Stimulated activated naive B cell treated with anti-CD40 and anti-IgM and Interleukin-4, amounts not matched to agents 10 μg/mL and 1 μg/mL and 100 μg/mL, for 72 hours (primary cell): ENCODE data around the gene COA5.

Experiments
- ATAC-seq, 2 donors: fragments of 150-1000 bp; cut with Tn5 transposase; replicated peaks; 2 replicates each; pipeline ENCODE4 v1.10.0; 2021; ENCODE audit warnings: moderate library complexity in 1 of 2
- DNase-seq: peaks from one replicate; pipeline ENCODE4 v3.0.0; 2021
- H3K27ac Mint-ChIP-seq: one replicate; pipeline ENCODE4 v1.8.0; 2022; ENCODE audit warnings: mild to moderate bottlenecking, mixed read lengths
- H3K27me3 Mint-ChIP-seq, 2 donors: one replicate each; pipeline ENCODE4 v1.8.0; 2022; ENCODE audit warnings: mixed read lengths in 2 of 2
- H3K36me3 Mint-ChIP-seq, 2 donors: one replicate each; pipeline ENCODE4 v1.8.0; 2022; ENCODE audit warnings: mixed read lengths in 2 of 2, mild to moderate bottlenecking in 1 of 2
- H3K4me1 Mint-ChIP-seq, 2 donors: one replicate each; pipeline ENCODE4 v1.8.0; 2022; ENCODE audit warnings: mixed read lengths in 2 of 2, mild to moderate bottlenecking in 1 of 2
- H3K4me3 Mint-ChIP-seq, 2 donors: one replicate each; pipeline ENCODE4 v1.8.0; 2022; ENCODE audit warnings: mild to moderate bottlenecking in 2 of 2, mixed read lengths in 2 of 2, moderate library complexity in 1 of 2
- H3K9me3 Mint-ChIP-seq, 2 donors: one replicate each; pipeline ENCODE4 v1.8.0; 2022; ENCODE audit warnings: mixed read lengths in 2 of 2, mild to moderate bottlenecking in 1 of 2

The COA5 gene

DNA sequence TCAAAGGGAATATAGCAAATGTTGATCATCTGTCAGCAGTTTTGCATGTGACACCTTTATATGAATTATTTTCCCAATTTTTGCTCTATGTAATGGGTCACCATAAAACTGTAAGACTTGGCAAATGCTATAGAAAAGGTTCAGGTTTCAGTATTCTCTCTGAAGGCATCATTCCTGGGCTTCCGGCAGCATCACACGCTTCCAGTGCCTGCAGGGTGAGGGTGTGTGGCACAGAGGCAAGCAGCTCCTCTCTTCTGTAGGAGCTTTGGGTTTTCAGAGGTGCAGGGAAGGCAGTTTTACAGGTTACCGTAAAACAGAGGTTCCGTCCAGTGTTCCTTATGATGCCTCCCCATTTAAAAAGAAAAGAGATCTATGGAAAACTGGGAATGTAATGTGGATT is 18.8 kb downstream of the COA5 start:
- Mint-ChIP-seq H3K4me3 (no peak overlapping the region), H3K36me3 (peaks cover 18 to 40% of the 10 kb centered on the region in 2 donors), H3K9me3 (peaks cover 5 to 6% of the 10 kb centered on the region in 2 donors), H3K4me1 (no peaks in the 10 kb centered on the region), H3K27ac (no peak overlapping the region), H3K27me3 (no peaks in the 10 kb centered on the region)
- DNase-seq, result no peak
- ATAC-seq, result no peak

DNA sequence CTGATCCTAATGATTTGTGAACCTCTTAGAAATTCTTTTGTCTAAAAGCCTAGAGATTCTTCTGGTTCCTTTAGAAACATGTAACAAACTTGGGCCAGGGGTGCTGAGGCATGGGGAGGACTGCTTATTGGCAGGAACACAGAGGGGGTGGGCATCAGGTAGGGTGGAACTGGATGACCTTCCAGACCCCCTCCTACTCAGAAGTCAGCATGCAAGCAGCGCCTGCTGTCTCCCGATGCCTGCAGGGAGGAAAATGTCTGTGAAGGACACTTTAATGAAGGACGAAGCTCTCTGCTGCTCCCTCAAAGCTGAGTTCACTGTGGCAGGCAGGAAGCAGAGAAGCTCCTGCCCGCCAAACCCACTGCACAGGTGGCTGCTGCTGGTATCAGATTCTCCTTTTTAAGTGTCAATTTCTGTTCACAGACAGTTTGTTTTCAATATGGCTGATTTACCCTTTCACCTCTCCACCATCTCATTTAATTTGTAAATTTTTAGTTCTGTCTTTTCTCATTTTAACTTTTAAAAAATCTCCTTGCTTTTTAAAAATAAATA is 19.4 kb downstream of the COA5 start:
- DNase-seq (no peak), ATAC-seq (no peak)
- H3K4me3 Mint-ChIP-seq, result no peak overlapping the region
- no peaks in the 10 kb centered on the region for H3K4me1 Mint-ChIP-seq
- H3K27me3 Mint-ChIP-seq, result no peaks in the 10 kb centered on the region
- peak overlapping the region; percentile 17 for H3K27ac Mint-ChIP-seq
- H3K9me3 Mint-ChIP-seq, result peaks cover 4% of the 10 kb centered on the region in 2 donors
- peaks cover 17 to 42% of the 10 kb centered on the region in 2 donors for H3K36me3 Mint-ChIP-seq

DNA sequence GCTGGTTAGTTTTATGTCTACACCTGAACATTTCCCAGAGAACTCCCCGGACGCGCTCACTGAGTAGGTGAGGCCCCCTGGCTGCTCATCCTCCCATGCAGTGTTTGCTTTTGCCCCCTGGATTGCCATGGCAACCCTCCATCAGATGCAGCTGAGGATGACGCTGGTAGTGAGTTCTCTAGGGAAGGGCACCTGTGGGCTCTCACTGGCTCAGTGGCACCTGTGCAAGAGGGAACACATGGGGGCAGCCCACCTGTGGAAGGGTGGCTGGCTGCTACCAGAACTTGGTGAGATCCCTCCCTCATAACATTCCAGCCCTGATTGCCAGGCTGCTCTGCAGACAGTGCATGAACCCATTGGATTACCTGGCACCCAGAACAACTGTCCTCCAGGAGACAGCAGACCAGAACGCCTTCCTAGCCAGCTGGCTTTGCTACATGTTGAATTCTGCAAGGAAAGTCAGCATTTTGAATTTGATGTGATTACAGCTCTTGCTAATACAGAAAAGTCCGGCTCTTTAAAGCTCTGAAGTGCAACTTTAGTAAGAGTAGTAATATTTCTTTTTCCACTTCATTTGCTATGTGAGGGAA is 21.7 kb downstream of the COA5 start:
- H3K9me3 Mint-ChIP-seq, result no peaks in the 10 kb centered on the region
- DNase-seq, result no peak
- peaks cover 16 to 43% of the 10 kb centered on the region in 2 donors for H3K36me3 Mint-ChIP-seq
- H3K4me1 Mint-ChIP-seq, result peaks cover 0 to under 1% of the 10 kb centered on the region in 2 donors
- no peaks in the 10 kb centered on the region for H3K27me3 Mint-ChIP-seq
- H3K27ac Mint-ChIP-seq, result no peak overlapping the region
- no peak for ATAC-seq
- H3K4me3 Mint-ChIP-seq, result no peak overlapping the region

DNA sequence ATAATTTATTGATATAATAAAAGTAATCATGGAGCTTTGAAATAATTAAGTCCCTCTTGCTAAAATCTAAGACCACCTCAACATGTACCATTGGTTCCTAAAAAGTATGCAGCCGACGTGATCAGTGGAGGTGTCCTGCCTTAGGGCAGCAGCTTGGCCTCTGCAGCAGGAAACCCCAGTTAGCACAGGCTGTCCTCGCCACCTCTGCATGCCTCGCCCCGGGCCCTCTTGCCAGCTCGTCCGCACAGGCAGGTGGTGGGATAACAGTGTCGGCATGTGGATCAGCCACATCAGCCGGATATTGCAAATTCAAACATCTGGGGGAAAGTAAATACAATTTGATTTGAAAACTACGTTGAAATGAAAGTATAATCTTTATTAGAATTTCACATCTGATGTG is 22.9 kb downstream of the COA5 start:
- peaks cover 12 to 31% of the 10 kb centered on the region in 2 donors for H3K36me3 Mint-ChIP-seq
- peaks cover 7 to 13% of the 10 kb centered on the region in 2 donors for H3K4me1 Mint-ChIP-seq
- no peak overlapping the region for H3K27ac Mint-ChIP-seq
- DNase-seq, result no peak
- no peak overlapping the region for H3K4me3 Mint-ChIP-seq
- H3K9me3 Mint-ChIP-seq, result no peaks in the 10 kb centered on the region
- H3K27me3 Mint-ChIP-seq, result no peaks in the 10 kb centered on the region
- ATAC-seq, result no peak

DNA sequence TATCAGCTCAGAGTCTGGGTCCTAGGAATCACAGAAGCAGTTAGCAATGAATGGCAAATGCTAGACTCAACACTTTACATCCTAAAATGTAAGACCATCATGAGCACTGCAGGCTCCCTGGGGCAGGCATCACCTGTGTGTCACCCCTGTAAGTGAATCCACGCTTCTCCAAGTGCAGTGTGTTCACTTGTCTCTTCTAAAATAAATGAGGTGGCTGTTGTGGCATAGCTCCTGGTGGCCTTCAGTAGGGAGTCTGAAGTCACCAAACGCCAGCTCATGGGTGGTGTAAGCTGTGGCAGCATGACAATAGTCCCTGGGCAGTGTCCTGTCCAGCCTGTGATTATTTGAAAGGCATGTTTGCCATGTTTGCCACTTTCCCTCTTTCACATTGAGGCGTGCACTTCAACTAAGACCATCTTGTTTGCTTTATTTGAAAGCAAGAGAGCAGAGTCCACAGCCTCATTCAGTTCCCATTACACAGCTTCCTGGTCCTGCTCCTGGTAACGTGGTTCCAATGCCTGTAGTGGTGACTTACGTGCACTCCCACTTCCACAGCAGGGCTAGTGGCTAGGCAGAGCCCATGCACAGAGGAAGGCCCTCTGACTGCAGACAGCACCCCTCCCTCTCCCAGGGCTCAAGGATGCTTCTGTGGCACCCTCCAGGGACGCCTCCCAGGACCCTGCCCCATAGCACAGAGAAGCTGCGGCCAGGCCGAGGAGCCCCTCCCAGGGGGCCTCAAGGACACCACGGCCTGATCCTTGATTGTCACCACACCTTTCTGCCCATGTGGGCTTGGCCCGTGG is 24.3 kb downstream of the COA5 start:
- peaks cover 7 to 14% of the 10 kb centered on the region in 2 donors for H3K4me1 Mint-ChIP-seq
- H3K27me3 Mint-ChIP-seq, result no peaks in the 10 kb centered on the region
- peaks cover 12 to 36% of the 10 kb centered on the region in 2 donors for H3K36me3 Mint-ChIP-seq
- no peak for ATAC-seq
- H3K4me3 Mint-ChIP-seq, result no peak overlapping the region
- no peak for DNase-seq
- no peak overlapping the region for H3K27ac Mint-ChIP-seq
- H3K9me3 Mint-ChIP-seq, result no peaks in the 10 kb centered on the region

DNA sequence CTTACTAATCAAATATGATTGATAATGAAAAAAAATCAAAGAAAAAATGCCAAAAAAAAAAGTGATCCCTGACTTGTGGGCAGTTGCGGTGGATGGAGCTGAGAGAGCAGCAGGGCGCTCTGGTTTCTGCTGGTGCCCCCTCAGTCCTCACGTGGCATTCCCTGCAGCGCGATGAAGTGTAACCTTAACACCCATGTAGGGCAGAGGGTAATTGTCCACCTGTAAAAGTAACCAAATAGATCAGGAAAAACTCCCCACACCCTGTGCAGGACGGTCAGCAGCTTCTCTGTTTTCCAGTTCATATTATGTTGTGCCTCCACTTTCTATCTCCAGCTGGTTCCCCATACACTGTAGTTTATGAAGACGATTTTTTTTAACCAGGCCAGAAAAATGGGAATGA is 25.0 kb downstream of the COA5 start:
- H3K9me3 Mint-ChIP-seq, result no peaks in the 10 kb centered on the region
- peaks cover 12 to 41% of the 10 kb centered on the region in 2 donors for H3K36me3 Mint-ChIP-seq
- H3K27ac Mint-ChIP-seq, result no peak overlapping the region
- H3K4me3 Mint-ChIP-seq, result no peak overlapping the region
- H3K27me3 Mint-ChIP-seq, result no peaks in the 10 kb centered on the region
- H3K4me1 Mint-ChIP-seq, result peaks cover 7 to 14% of the 10 kb centered on the region in 2 donors
- ATAC-seq (no peak), DNase-seq (no peak)

DNA sequence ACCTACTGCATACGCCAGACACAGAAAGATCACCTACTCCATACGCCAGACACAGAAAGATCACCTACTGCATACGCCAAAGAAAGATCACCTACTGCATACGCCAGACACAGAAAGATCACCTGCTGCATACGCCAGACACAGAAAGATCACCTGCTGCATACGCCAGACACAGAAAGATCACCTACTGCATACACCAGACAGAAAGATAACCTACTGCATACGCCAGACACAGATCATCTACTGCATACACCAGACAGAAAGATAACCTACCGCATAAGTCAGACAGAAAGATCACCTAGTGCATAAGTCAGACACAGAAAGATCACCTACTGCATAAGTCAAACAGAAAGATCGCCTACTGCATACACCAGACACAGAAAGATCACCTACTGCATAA is 25.8 kb downstream of the COA5 start:
- H3K4me3 Mint-ChIP-seq, result no peak overlapping the region
- ATAC-seq (no peak), DNase-seq (no peak)
- H3K36me3 Mint-ChIP-seq, result peaks cover 17 to 49% of the 10 kb centered on the region in 2 donors
- no peaks in the 10 kb centered on the region for H3K27me3 Mint-ChIP-seq
- peaks cover 7 to 14% of the 10 kb centered on the region in 2 donors for H3K4me1 Mint-ChIP-seq
- no peaks in the 10 kb centered on the region for H3K9me3 Mint-ChIP-seq
- no peak overlapping the region for H3K27ac Mint-ChIP-seq

DNA sequence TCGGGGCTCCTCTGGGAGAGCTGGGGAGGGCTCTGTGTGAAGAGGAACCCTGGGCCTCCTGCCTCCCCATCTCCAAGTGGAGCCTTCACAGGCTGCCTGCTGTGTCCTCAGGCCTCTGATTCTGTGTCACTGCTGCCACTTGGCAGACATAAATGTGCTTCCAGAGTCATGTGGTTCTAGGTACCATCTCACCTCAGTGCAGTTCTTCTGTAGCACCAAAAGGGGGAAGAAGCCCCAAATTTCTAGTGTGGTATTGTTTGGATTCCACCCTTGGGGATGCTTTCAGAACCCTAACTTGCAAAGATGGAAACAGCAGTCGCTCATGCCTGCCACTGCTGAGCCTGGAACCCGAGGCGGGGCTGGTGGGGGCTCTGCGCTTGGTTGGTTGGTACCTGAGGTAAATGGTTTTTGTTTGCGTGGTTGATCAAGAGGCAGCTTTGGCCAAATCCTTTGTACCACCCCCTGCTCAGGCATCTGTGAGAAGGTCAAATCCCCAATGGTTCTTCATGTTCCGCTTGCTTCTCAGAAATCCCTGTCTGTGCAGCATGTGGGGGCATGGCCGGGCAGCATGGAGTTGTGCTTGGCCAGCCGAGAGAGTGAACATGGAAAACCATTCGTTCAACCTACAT is 27.5 kb downstream of the COA5 start:
- no peaks in the 10 kb centered on the region for H3K27me3 Mint-ChIP-seq
- no peak overlapping the region for H3K4me3 Mint-ChIP-seq
- no peaks in the 10 kb centered on the region for H3K9me3 Mint-ChIP-seq
- ATAC-seq (peak; percentile 53 to 68), DNase-seq (no peak)
- H3K36me3 Mint-ChIP-seq, result peaks cover 17 to 53% of the 10 kb centered on the region in 2 donors
- H3K4me1 Mint-ChIP-seq, result peaks cover 7 to 14% of the 10 kb centered on the region in 2 donors
- H3K27ac Mint-ChIP-seq, result no peak overlapping the region

DNA sequence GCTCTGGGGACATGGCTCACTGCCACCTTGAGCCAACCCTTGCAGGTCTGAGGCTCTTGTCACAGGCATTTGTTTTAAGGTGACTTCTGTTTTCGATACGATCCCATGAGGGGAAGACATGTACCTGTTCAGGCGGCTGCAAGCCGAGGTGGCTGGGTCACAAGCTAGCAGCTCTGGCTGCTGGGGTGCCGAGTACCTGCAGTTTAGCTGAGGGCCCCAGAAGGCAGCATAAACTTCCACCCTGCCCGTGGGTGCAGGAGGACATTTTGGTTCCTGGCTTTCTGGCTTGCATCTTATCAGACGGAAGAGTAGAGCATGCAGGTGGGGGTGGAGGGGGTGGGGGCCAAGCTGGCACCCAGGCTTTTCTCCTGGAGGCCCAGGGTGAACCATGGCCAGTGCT is 28.4 kb downstream of the COA5 start:
- Mint-ChIP-seq H3K4me1 (peaks cover 7 to 14% of the 10 kb centered on the region in 2 donors), H3K27ac (no peak overlapping the region), H3K36me3 (peaks cover 17 to 53% of the 10 kb centered on the region in 2 donors), H3K9me3 (no peaks in the 10 kb centered on the region), H3K4me3 (no peak overlapping the region), H3K27me3 (no peaks in the 10 kb centered on the region)
- ATAC-seq (no peak), DNase-seq (no peak)

DNA sequence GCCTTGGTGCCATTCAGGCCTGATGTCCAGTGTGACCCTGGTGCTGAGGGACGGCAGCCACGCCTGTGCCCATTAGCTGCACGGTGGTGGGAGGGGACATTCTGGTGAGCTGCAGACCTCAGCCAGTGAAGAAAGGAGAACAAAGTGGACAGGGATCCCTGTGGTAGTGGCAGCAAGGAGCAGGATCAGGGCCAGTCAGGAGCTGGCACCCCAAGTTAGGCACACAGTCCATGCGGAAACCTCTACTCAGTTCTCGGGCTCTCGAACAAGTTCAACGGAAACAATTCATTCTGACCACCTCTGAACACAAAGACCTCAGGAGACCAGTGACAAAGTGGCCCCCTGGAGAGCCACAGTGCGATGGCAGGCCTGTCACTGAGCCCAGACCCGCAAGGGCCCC is 30.1 kb downstream of the COA5 start:
- Mint-ChIP-seq H3K4me3 (no peak overlapping the region), H3K36me3 (peaks cover 22 to 50% of the 10 kb centered on the region in 2 donors)

DNA sequence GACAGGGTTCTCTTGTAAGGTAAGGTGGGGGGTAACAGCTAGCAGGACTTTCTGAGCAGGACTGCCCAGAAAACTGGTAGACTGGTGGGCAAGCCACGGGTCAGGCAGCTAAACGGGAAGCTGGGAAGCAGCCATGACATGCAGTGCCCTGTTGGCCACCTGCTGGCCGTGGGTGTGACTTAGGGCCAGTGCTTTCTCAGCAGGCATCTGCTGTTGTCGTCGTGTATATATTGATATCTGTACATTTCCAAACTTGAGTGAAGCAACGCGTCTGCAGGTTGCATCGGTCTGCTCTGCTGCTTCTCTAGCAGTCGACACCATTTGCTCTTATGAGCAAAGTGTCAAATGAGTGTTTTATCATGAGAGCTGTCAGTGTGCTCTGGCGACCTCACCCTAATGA is 31.0 kb downstream of the COA5 start:
- H3K36me3 Mint-ChIP-seq, result peaks cover 20 to 51% of the 10 kb centered on the region in 2 donors
- no peak overlapping the region for H3K27ac Mint-ChIP-seq
- no peak overlapping the region for H3K4me3 Mint-ChIP-seq

More for the DNA sequence above, 30.1 kb downstream of the COA5 start:
- Mint-ChIP-seq H3K9me3 (no peaks in the 10 kb centered on the region), H3K4me1 (peaks cover 7 to 14% of the 10 kb centered on the region in 2 donors), H3K27me3 (no peaks in the 10 kb centered on the region), H3K27ac (no peak overlapping the region)
- no peak for ATAC-seq
- no peak for DNase-seq

DNA sequence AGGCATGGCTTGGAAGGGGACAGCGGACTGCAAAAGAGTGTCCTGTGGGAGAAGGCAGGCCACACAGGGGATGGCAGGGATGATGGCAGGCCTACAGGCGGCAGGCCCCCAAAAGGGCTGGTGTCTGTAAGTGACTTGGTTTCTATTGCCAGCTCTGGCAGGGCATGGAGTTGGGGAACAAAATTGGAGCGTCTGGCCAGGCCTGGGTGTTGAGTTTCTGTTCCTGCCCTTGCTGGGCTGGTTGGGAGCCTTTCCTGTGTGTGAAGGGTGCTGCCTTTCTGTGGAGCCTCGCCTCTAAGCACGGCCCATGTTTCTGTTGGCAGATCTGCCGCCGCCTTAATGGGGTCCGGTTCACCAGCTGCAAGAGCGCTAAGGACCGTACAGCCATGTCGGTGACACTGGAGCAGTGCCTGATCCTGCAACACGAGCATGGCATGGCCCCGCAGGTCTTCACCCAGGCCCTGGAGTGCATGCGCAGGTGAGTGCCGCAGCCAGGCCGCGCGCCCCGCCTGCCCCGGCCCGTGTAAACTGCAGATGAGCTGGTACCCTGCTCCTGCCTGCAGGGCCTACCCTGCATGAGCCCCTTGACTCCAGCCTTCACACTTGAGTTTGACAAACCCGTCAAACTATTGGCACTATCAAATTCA is 31.5 kb downstream of the COA5 start:
- DNase-seq, result no peak
- peaks cover 7 to 14% of the 10 kb centered on the region in 2 donors for H3K4me1 Mint-ChIP-seq
- H3K27ac Mint-ChIP-seq, result no peak overlapping the region
- H3K27me3 Mint-ChIP-seq, result no peaks in the 10 kb centered on the region
- H3K4me3 Mint-ChIP-seq, result no peak overlapping the region
- no peak for ATAC-seq
- H3K36me3 Mint-ChIP-seq, result peaks cover 18 to 47% of the 10 kb centered on the region in 2 donors
- H3K9me3 Mint-ChIP-seq, result no peaks in the 10 kb centered on the region

More for the DNA sequence above, 31.0 kb downstream of the COA5 start:
- Mint-ChIP-seq H3K27me3 (no peaks in the 10 kb centered on the region), H3K4me1 (peaks cover 7 to 14% of the 10 kb centered on the region in 2 donors), H3K9me3 (no peaks in the 10 kb centered on the region)
- DNase-seq (no peak), ATAC-seq (no peak)

DNA sequence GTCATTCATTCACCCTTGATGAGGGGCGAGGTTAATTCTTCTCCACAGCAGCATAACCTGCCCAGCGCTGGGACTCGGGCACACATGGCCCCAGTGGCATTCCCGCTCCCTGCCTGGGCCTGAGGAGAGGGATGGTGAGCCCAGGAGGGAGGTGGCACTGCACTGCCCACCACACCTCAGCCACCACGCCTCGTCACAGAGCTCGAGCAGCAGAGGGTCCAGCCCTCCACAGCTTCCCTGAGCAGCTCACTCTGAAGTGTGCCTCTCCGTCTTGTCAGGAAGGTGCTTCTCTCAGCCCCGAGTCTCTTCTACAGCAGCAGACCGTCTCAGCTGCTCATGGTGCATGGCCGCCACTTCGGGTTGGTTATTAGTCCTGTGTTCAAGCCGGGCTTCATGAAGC is 34.9 kb downstream of the COA5 start:
- H3K27ac Mint-ChIP-seq, result no peak overlapping the region
- ATAC-seq (no peak), DNase-seq (no peak)
- no peaks in the 10 kb centered on the region for H3K9me3 Mint-ChIP-seq
- no peaks in the 10 kb centered on the region for H3K4me1 Mint-ChIP-seq
- H3K36me3 Mint-ChIP-seq, result peaks cover 37 to 59% of the 10 kb centered on the region in 2 donors
- no peaks in the 10 kb centered on the region for H3K27me3 Mint-ChIP-seq
- no peak overlapping the region for H3K4me3 Mint-ChIP-seq

DNA sequence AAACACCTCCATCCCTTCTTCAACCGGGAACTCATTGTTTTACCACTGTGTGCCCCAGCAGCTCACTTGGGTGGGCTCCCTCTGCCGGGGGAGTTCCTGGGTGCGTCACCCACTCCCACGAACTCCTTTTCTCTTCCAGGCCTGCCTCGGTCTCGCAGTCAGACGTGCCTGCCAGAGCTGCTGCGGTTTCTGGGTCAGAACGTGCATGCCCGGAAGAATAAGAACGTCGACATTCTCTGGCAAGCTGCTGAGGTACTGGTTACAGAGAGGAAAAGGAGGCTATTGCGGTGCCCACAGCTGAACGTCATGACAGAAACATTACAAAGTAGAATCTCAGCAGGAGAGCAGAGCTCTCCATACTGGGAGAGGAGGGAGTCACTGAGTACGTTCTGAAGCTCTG is 35.6 kb downstream of the COA5 start:
- ATAC-seq (no peak), DNase-seq (no peak)
- no peaks in the 10 kb centered on the region for H3K4me1 Mint-ChIP-seq
- H3K36me3 Mint-ChIP-seq, result peaks cover 34 to 56% of the 10 kb centered on the region in 2 donors
- H3K27ac Mint-ChIP-seq, result peak overlapping the region; percentile 43
- no peak overlapping the region for H3K4me3 Mint-ChIP-seq
- no peaks in the 10 kb centered on the region for H3K27me3 Mint-ChIP-seq
- no peaks in the 10 kb centered on the region for H3K9me3 Mint-ChIP-seq
